ENCODE measurements around the gene HIBCH.
"Not testable (repeated sequence)": the region's sequence is repeated elsewhere in the genome, so short reads cannot be mapped to it uniquely, and the experiment has no call there.

Gene HIBCH

DNA sequence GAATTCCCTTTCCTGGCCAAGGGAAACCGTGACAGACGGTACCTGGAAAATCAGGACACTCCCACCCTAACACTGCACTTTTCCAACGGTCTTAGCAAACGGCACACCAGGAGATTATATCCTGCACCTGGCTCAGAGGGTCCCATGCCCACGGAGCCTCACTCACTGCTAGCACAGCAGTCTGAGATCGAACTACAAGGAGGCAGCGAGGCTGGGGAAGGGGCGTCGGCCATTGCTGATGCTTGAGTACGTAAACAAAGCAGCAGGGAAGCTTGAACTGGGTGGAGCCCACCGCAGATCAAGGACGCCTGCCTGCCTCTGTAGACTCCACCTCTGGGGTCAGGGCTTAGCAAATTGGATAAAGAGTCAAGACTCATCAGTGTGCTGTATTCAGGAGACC is 95.6 kb downstream of the HIBCH start:
- not testable (repeated sequence) for DNase-seq

- not testable (repeated sequence) for DNase-seq
These were observed 96.9 kb downstream of the HIBCH start for GRCh38 chr2:190222745-190223144.

DNA sequence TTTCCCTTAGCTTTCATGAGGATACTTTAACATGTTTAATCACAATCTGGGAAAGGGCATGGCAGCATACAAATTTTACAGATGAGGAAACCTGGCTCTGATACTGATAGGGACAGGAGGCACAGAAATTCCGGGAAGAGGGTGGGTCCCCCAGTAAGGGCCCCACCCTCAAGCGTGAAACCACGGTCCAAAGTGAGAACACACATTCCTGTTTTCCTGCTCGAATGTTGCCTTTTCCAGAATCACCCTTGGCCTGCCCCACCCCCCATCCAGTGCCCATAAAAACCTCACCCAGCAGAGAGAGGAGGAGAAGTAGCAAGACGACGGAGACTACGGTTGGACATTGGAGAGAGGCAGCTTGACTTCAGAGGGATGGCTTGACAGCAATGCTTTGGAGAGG is 98.2 kb downstream of the HIBCH start:
- DNase-seq = no peak

DNA sequence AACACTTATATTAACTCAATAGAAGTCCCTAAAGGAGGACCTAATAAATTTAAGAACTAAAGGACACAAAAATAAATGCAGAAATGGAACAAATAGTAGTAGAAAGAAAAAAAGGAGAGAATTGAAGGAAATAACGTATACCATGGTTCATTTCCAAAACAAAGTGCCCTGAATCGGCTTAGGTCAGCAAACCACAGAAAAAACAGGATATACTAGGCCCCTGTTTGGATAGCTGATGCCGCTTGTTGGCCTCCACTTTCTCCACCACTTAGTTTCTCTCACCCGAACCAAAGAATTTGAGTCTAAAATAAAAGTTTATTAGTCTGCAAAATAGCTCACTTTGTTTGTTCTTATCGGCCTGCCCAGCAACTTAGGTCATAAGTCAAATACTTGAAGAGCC is 100.4 kb downstream of the HIBCH start:
- DNase-seq = no peak

- DNase-seq = no peak
These were observed 102.0 kb downstream of the HIBCH start for GRCh38 chr2:190217616-190218015.

DNA sequence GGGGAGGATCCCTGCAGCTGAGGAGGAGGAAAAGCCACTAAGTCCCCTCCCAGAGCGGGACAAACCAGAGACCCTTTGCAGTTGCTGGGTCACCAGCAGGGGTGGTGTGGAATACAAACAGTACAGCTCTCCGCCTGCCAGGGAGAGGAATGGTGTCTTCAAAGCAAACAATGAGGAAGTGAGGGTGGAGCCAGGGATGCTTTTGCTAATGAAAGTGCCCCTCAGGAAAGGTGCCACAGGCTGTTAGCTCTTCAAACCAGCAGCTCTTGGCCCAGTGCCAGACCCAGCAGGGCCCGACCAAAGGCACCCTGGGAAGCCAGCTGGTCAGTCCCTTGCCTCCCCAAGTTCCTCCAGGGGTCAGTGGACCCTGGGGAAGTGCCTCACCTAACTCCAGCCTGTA is 102.8 kb downstream of the HIBCH start:
- no peak for DNase-seq

- DNase-seq = no peak
These were observed 104.0 kb downstream of the HIBCH start for GRCh38 chr2:190215620-190216019.

DNA sequence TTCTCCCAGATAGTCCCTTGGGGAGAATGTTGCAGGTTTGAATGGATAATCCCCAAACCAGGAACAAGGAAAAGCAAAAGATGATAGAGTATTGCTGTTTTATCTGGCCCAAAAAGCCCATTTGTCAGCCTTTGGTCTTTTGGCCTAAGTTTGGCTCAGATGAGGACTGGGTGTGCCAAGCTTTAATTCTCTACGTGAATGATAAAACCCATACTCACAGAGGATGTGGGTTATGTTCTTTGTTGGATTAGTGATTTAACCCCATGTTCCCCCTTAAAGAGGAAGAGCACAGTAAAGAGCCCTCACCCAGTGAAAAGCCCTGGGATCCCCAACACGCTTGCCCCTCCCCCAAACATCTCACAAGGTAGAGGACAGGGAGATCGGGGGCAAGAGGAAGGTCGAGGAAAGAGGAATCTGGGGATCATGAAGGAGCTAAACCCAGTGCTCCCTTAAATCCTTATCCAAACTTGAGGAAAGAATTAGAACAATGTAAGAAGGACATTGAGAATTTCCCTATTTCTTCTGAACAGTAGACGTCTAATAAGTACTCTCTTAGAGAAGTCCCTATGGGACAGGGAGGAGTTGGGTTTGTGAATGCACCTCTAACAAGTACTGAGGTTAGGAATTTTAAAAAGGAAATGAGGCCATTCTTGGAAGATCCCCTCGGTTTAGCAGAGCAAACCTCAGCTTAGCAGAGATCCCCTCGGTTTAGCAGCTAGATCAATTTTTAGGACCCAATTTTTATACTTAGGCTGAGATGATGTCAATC is 105.0 kb downstream of the HIBCH start:
- DNase-seq = no peak

DNA sequence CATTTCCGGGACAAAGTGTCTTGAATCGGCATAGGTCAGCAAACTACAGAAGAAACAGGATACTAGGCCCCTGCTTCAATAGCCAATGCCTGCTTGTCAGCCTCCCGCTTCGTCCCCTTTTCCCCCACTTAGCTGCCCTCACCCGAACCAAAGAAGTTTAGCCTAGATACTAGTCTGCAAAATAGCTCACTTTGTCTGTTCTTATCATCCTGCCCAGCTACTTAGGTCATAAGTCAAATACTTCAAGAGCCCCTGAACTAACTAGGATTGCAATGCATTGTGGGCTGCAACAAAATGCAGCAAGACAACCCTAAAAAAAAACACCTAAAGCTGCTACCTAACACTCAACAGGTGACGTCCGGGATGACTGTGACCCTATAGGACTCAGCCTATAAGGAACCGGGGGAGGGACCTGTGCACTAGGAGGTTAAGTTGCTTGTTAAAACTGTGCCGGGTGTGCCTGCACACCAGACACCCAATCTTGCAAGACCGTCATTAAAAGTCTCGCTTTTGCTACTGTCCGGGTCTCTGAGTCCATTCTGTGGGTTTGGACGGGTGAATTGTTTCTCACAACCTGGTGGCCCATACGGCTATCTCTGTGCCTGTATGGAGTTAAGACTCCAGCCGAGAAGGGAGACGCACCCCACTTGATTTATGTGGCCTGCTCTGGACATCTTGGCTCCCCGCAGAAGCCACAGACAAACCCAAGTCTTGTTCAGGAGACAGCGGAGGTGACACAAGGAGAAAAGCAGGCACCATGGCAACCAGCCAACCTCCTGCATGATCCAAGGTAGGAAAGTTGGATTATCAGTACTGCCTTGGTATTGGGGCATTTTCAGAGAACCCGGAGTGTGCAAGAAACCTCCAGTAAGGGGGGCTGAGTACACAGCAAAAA is 105.9 kb downstream of the HIBCH start:
- DNase-seq = no peak

- no peak for DNase-seq
These were observed 109.2 kb downstream of the HIBCH start for GRCh38 chr2:190210471-190210870.

DNA sequence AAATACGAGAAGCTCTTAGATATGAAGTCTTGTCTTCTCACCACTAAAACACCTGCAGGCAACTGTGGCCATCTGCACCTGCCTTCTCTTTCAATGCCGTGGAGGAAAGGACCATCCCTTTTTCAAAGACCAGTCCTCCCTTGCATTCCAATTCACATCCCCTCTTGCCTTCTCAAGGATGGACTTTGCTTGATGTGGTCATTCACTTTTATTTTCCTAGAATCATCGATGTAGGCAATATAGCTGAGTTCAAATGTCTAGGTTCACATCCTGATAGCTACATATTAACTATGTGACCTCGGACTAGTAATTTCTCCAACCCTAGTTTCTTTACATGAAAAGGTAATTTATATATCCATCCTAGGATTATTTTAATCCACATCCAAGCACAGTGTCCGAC is 110.1 kb downstream of the HIBCH start:
- no peak for DNase-seq

GRCh38 chr2:190207930-190208329 is 111.7 kb downstream of the HIBCH start:
- no peak for DNase-seq

DNA sequence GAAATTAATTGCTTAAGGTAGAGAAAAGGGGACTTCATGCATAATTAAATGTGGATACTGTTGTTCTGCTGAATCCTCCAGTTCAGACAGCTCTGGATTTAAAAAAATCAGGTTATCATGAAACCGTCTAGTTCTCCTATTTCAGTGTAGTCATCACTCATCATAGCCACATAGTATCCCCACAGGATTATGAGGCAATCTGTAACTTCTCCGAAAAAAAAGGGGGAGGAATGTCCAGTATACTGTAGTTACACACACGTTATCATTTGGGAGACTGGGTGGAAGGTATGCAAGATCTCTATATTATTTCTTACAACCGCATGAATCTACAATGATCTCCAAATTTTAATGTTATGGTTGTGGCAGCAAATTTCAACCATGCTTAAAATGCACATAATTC is 114.0 kb downstream of the HIBCH start:
- DNase-seq = no peak

DNA sequence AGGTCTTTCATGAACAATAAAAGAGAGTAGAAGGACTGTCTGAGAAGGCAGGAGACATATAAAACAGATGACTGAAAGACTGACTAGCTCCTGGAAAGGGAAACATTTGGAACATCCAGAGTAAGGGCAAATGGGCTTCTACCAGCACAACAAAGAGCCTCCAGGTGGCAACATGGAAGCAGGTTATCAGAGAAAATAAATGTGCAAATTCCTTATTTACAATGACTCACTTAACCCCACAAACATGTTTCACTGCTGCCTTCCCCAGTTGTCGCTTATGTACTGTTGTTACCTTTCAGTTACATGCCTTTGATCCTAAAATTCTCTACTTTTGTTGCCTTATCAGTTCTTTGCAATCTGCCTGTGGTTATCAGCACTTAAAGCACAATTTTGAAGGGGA is 117.0 kb downstream of the HIBCH start:
- DNase-seq = no peak

DNA sequence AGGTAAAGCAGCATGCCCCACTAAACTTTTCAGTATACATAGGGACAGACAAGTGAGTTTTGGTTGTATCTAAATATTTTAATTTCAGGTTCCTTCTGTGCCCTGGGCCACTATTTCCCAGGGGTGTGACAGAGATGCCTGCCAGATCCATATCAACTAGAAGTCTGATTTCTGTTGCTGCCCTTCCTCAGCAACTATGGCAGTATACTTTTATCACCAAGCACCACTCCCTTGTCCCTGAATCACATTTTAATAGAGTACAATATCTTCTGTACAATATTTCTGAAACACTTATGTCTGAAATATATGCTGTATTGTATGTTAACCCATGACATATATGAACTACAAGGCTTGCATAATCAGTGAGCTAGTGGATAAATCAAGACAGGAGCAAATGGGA is 117.6 kb downstream of the HIBCH start:
- no peak for DNase-seq

GRCh38 chr2:190200603-190201002 is 119.0 kb downstream of the HIBCH start:
- DNase-seq = no peak

GRCh38 chr2:190199530-190199929 is 120.1 kb downstream of the HIBCH start:
- DNase-seq = no peak

DNA sequence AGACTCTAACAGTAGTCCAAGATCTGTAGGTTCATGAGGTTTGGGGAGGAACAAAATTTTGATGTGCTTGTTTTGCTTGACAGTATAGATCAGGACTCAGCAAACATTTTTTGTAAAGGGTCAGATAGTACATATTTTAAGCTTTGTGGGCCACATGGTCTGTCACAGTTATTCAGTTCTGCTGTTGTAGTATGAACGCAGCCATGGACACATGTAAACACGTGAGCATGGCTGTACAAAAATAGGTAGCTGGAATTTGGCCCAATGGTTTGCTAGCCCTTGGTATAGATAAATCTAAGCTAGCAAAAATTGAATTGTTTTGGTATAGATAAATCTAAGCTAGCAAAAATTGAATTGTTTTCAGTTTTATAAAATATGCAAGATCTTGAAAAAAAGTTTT is 120.5 kb downstream of the HIBCH start:
- no peak for DNase-seq

DNA sequence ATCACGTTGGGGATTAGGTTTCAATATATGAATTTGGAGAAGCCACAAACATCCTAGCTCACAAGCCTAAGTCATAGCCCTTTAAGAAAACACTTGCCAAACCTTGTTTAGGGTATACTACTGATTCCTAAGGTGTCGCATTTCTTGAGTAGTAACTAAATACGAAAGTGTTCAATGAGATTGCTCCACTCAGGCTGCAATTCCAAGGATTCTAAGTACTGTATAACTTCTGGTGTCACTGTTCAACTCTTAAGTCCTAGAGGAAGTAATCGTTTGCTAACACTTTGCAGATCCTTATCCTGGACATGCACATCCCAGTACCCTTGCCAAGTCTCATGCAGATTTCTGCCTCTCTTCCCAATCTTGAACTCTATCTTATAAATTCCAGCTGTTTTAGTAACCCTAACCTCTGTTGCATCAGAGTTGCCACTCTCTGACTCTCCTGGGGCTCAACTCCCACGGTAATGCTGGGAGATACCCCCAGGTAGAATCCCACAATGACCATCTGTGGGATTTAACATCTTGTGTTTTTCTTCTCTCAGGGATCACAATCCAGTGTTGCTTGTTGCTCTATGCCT is 122.4 kb downstream of the HIBCH start:
- DNase-seq = no peak

DNA sequence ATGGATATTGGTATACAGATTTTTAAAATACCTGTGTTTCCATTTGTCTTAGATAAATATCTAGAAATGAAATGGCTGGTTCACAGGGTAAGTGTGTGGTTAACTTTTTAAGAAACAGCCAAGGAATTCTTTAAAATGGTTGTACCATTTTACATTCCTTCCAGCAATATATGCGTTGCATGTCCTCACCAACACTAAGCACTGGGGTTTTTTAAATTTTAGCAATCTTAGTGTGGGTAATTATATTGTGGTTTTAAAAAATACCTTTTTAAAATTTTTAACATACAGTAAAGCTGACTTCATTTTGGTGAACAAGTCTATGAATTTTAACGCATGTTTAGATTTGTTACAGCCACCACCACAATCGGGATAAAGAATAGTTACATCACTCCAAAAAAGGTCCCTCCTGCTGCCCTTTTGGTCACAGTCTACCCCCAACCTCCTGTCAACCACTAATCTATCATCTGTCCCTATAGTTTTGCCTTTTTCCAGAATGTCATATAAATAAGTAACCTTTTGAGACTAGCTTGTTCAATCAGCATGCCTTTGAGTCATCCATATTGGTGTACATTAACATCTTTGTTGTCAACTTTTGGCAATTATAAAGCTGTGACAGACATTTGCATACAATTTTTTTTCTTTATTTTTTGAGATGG is 129.0 kb downstream of the HIBCH start:
- DNase-seq = no peak

- no peak for DNase-seq
These were observed 131.3 kb downstream of the HIBCH start for GRCh38 chr2:190188289-190188688.

DNA sequence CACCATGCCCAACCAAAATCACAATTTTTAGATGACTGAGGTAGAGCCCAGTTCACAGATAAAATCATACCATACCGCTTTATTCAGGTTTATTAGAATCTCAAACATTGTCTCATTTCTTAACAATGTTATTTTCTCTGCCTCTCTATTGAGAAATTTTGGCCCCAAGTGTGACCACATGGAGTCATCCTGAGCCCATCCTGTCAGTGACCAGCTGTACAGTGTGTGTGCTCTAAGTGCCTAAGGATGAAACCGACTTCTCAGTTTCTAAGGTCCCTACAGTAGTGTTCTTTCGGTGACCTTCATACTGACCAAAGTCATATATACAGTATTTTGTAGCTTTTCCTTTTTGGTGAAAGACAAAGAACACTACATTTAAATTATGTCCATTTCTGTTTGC is 133.4 kb downstream of the HIBCH start:
- no peak for DNase-seq

GRCh38 chr2:190185380-190185779 is 134.2 kb downstream of the HIBCH start:
- DNase-seq = no peak

Data from activated CD4-positive, alpha-beta T cell treated with anti-CD3 and anti-CD28 coated beads, Interleukin-2, amount 50 U/mL, for 1 hour (primary cell).